K562 (cell line): Measurements from ENCODE around the gene ACKR3. TPM values are rescaled to one million over a fixed set of nuclear protein-coding genes. Genes with fewer than 3 reads are reported as not detected.

ENCODE experiments used
- ATAC-seq: fragments of 200-7000 bp; cut with Tn5 transposase; 3 replicates; pipeline ENCODE4 v1.9.1; 2020; ENCODE audit warnings: moderate library complexity
- BruUV-seq: library from RNA; stranded (reverse); fragments of 400-500 nt; replicated peaks from 2 replicates; lab custom pipeline; 2021; lab: Mats Ljungman, UMichigan
- CTCF ChIA-PET: fragments of 300-600 bp; formaldehyde crosslinking; extraction: SDS; loops from one replicate; lab custom pipeline; 2021; ENCODE audit warnings: low intra/inter-chr PET ratio; lab: Yijun Ruan, JAX
- POLR2A ChIA-PET: fragments of 300-600, 350-650 bp; sonication (Branson Sonifier 250); formaldehyde crosslinking; extraction: SDS; loops from one replicate; lab custom pipeline; 2021; ENCODE audit warnings: antibody characterized with exemption, inconsistent platforms; lab: Yijun Ruan, JAX
- DNase-seq, 4 experiments: peaks; one replicate each; pipeline versions ENCODE4 v3.0.0 to v3.0.0-alpha.2; 2011 to 2018; ENCODE audit warnings: low spot score in 3 of 4, mixed read lengths in 3 of 4; ENCODE audit errors: extremely low read depth in 1 of 4
- FAIRE-seq: peaks from 2 replicates; lab custom pipeline; 2011; peaks lifted over from hg19 to GRCh38; lab: Jason Lieb, UNC
- H2AFZ ChIP-seq: 2 replicates; pipeline ENCODE4 v1.6.0; 2011; ENCODE audit warnings: low read depth, low read length, control low read depth, inconsistent platforms
- H3K27ac ChIP-seq: fragments of 200-600 bp; 3 replicates; pipeline ENCODE4 v1.8.0; 2011; ENCODE audit warnings: low read depth, mild to moderate bottlenecking, control low read depth, inconsistent platforms, low read length, moderate library complexity, mixed read lengths; ENCODE audit errors: extremely low read depth
- H3K27me3 ChIP-seq, 2 experiments: fragments of 300-600 bp in 1 of 2; 2 replicates in 1 of 2; 3 replicates in 1 of 2; pipeline versions ENCODE4 v1.6.0 to v1.8.0; 2011; ENCODE audit warnings: inconsistent platforms in 2 of 2, low read length in 2 of 2, mild to moderate bottlenecking in 1 of 2, mixed read lengths in 1 of 2, moderate library complexity in 1 of 2; ENCODE audit not compliant: control insufficient read depth in 2 of 2, insufficient read depth in 2 of 2
- H3K36me3 ChIP-seq: fragments of 300-600 bp; 3 replicates; pipeline ENCODE4 v1.8.0; 2011; ENCODE audit warnings: mild to moderate bottlenecking, low read length, inconsistent platforms; ENCODE audit not compliant: control insufficient read depth, insufficient read depth
- H3K4me1 ChIP-seq, 2 experiments: fragments of 200-600 bp in 1 of 2; replicated peaks in 1 of 2; 2 replicates in 1 of 2; 3 replicates in 1 of 2; pipeline versions ENCODE4 v1.5.1 to v1.8.0; 2011; ENCODE audit warnings: inconsistent platforms in 2 of 2, low read length in 2 of 2, mild to moderate bottlenecking in 1 of 2, mixed read lengths in 1 of 2, moderate library complexity in 1 of 2; ENCODE audit not compliant: control insufficient read depth in 2 of 2, insufficient read depth in 2 of 2
- H3K4me2 ChIP-seq: 2 replicates; pipeline ENCODE4 v1.6.1; 2011; ENCODE audit warnings: low read length, control low read depth, inconsistent platforms, mixed read lengths; ENCODE audit not compliant: insufficient read depth
- H3K4me3 ChIP-seq: fragments of 200-600 bp; sonication (generic), shearing (Covaris generic); 2 replicates; pipeline ENCODE4 v1.5.1; 2016; ENCODE audit warnings: control low read depth, inconsistent platforms
- H3K79me2 ChIP-seq: fragments of 200-600 bp; 3 replicates; pipeline ENCODE4 v1.8.0; 2011; ENCODE audit warnings: low read length, inconsistent platforms; ENCODE audit not compliant: control insufficient read depth, insufficient read depth
- H3K9ac ChIP-seq, 2 experiments: 2 replicates each; pipeline versions ENCODE4 v1.6.0 to v1.6.1; 2011; ENCODE audit warnings: low read depth in 2 of 2, low read length in 2 of 2, control low read depth in 1 of 2, inconsistent platforms in 1 of 2, mild to moderate bottlenecking in 1 of 2, mixed read lengths in 1 of 2; ENCODE audit not compliant: insufficient read depth in 1 of 2
- H3K9me1 ChIP-seq: one replicate; pipeline ENCODE4 v1.6.0; 2011; ENCODE audit warnings: inconsistent platforms, mild to moderate bottlenecking, low read length, moderate library complexity; ENCODE audit not compliant: control insufficient read depth, insufficient read depth
- H3K9me3 ChIP-seq: replicated peaks from 2 replicates; pipeline ENCODE4 v1.5.1; 2011; ENCODE audit warnings: low read depth, low read length, inconsistent platforms; ENCODE audit not compliant: control insufficient read depth, insufficient read depth
- H4K20me1 ChIP-seq: replicated peaks from 2 replicates; pipeline ENCODE4 v1.6.1; 2011; ENCODE audit warnings: low read length, inconsistent platforms, mixed read lengths; ENCODE audit not compliant: control insufficient read depth, insufficient read depth
- ARID2 ChIP-seq: fragments of 450-650 bp; IDR thresholded peaks from 2 replicates; pipeline ENCODE4 v1.6.1; 2017; ENCODE audit warnings: antibody characterized with exemption, mild to moderate bottlenecking
- ILK ChIP-seq: fragments of 450-650 bp; IDR thresholded peaks from 2 replicates; pipeline ENCODE4 v1.6.1; 2016; ENCODE audit warnings: missing genetic modification characterization, low read depth, mild to moderate bottlenecking, missing compliant biosample characterization, moderate library complexity, borderline replicate concordance
- L3MBTL2 ChIP-seq: fragments of 450-650 bp; IDR thresholded peaks from 2 replicates; pipeline ENCODE4 v1.6.1; 2016; ENCODE audit warnings: mild to moderate bottlenecking, moderate library complexity
- MEF2D ChIP-seq: conservative IDR thresholded peaks from 2 replicates; pipeline ENCODE4 v1.6.1; 2016; ENCODE audit warnings: low read depth, missing genetic modification characterization, missing compliant biosample characterization
- NUFIP1 ChIP-seq: fragments of 450-650 bp; IDR thresholded peaks from 2 replicates; pipeline ENCODE4 v1.6.1; 2018; ENCODE audit not compliant: partially characterized antibody
- SETDB1 ChIP-seq: IDR thresholded peaks from one replicate; pipeline ENCODE4 v1.6.1; 2012; ENCODE audit warnings: low read length, control low read depth, inconsistent platforms
- SMAD2 ChIP-seq: fragments of 150-350 bp; IDR thresholded peaks from 2 replicates; pipeline ENCODE4 v1.6.1; 2014; ENCODE audit warnings: low read depth, mild to moderate bottlenecking, low read length
- TAF9B ChIP-seq: fragments of 450-650 bp; IDR thresholded peaks from 2 replicates; pipeline ENCODE4 v1.6.1; 2018; ENCODE audit warnings: mild to moderate bottlenecking; ENCODE audit not compliant: partially characterized antibody
- ZKSCAN8 ChIP-seq: fragments of 200-800 bp; sonication (Bioruptor generic); IDR thresholded peaks from 2 replicates; pipeline ENCODE4 v1.6.1; 2016; ENCODE audit warnings: missing genetic modification characterization, missing compliant biosample characterization
- WGBS: fragments of 100-300 bp; shearing (Covaris generic); methylation state at CpG from one replicate; pipeline ENCODE4 v1.1.6; 2016; ENCODE audit warnings: low coverage, mixed read lengths; ENCODE audit not compliant: insufficient coverage; ENCODE audit errors: missing lambda C conversion rate; 5-methylcytosine and 5-hydroxymethylcytosine counted together
- in situ Hi-C: fragments of 300-500 bp; cut with MboI; formaldehyde crosslinking; loops from 4 replicates; pipeline ENCODE4 v1.15.0; 2018; ENCODE audit warnings: inconsistent platforms, mixed read lengths
- intact Hi-C: fragments of 100-400 bp; cut with micrococcal nuclease; formaldehyde crosslinking; loops from 2 replicates; pipeline ENCODE4 v1.14.2; 2022
- polyA plus RNA-seq, 8 experiments: library from polyadenylated mRNA; depleted of rRNA in 4 of 8; stranded (reverse) in 5 of 8; unstranded in 3 of 8; fragments of >200 nt; fragmentation: Nextera tagmentation in 2 of 8; fragmentation: Illumina TruSeq in 1 of 8; extraction: Ambion mirVana in 2 of 8; extraction: Trizol in 1 of 8; gene quantifications; 2 replicates each; pipeline versions ENCODE4 v1.2.1 to v1.2.3, GENCODE V29; 2011 to 2014; ENCODE audit warnings: inconsistent platforms in 1 of 8, missing spikeins in 1 of 8
- total RNA-seq, 7 experiments: library from RNA; depleted of rRNA in 6 of 7; stranded (reverse); fragments of >200 nt in 6 of 7; fragmentation: Illumina TruSeq in 2 of 7; extraction: Trizol in 2 of 7; gene quantifications; 2 replicates each; pipeline versions ENCODE4 v1.2.1 to v1.2.3, GENCODE V29; 2011 to 2021; ENCODE audit warnings: low replicate concordance in 1 of 7

Gene ACKR3
- total and polyA plus RNA-seq, 9 of the 15 experiments (the other 6 are each of a cell fraction or from before 2014, with no cell fraction given), result 0.07 TPM; not detected in 8

GRCh38 chr2:236616624-236617023, 47.0 kb downstream of the ACKR3 start:
- no peak for TF ChIP-seq ILK (tag)
- TF ChIP-seq ARID2, result no peak
- no peak for TF ChIP-seq ZKSCAN8
- no peak for TF ChIP-seq MEF2D (tag)
- no peak for TF ChIP-seq SMAD2
- TF ChIP-seq NUFIP1, result no peak
- no peak for TF ChIP-seq TAF9B
- no peak for TF ChIP-seq L3MBTL2
- no peak for TF ChIP-seq SETDB1
- no peaks in the 10 kb centered on the region for H3K4me1 ChIP-seq
- H3K4me2 ChIP-seq, result no peak overlapping the region
- no peak overlapping the region for H3K27ac ChIP-seq
- ChIA-PET CTCF (no interaction called here), POLR2A (no interaction called here)
- DNase-seq (no peak), ATAC-seq (no peak), FAIRE-seq (no peak)
- H3K9me1 ChIP-seq, result no peaks in the 10 kb centered on the region
- H4K20me1 ChIP-seq, result no peaks in the 10 kb centered on the region
- BruUV-seq, result no TSS peak
- no peak overlapping the region for H3K4me3 ChIP-seq
- no peaks in the 10 kb centered on the region for H3K9me3 ChIP-seq
- intact Hi-C loops (no loop called here), in situ Hi-C loops (no loop called here)
- no peak overlapping the region for H2AFZ ChIP-seq
- H3K27me3 ChIP-seq, result peaks cover 5 to 37% of the 10 kb centered on the region in 2 experiments; a peak in 3 of 5 replicates
- H3K36me3 ChIP-seq, result no peaks in the 10 kb centered on the region
- H3K9ac ChIP-seq, result no peak overlapping the region
- WGBS, result 0% methylated on average over 7 of the region's 7 CpGs
- H3K79me2 ChIP-seq, result no peaks in the 10 kb centered on the region
